ENCODE results near the gene AFF3. TPM values are rescaled to one million over a fixed set of nuclear protein-coding genes. Genes with fewer than 3 reads are reported as not detected.
"Not testable (repeated sequence)": the region's sequence is repeated elsewhere in the genome, so short reads cannot be mapped to it uniquely, and the experiment has no call there.

Gene AFF3
- total RNA-seq, 1 experiment from 2014 or later = not detected

- intact Hi-C loops (cut with micrococcal nuclease; ENCODE audit: unreplicated experiment) = no loop called here
- BruUV-seq (replicated peaks) = no TSS peak
These were observed 471.3 kb downstream of the AFF3 start for GRCh38 chr2:99670768-99671734.

GRCh38 chr2:99666256-99666655, 476.1 kb downstream of the AFF3 start:
- TF ChIP-seq, protein P1, sequence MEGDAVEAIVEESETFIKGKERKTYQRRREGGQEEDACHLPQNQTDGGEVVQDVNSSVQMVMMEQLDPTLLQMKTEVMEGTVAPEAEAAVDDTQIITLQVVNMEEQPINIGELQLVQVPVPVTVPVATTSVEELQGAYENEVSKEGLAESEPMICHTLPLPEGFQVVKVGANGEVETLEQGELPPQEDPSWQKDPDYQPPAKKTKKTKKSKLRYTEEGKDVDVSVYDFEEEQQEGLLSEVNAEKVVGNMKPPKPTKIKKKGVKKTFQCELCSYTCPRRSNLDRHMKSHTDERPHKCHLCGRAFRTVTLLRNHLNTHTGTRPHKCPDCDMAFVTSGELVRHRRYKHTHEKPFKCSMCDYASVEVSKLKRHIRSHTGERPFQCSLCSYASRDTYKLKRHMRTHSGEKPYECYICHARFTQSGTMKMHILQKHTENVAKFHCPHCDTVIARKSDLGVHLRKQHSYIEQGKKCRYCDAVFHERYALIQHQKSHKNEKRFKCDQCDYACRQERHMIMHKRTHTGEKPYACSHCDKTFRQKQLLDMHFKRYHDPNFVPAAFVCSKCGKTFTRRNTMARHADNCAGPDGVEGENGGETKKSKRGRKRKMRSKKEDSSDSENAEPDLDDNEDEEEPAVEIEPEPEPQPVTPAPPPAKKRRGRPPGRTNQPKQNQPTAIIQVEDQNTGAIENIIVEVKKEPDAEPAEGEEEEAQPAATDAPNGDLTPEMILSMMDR (IDR thresholded peaks at IDR 0.05; ENCODE audit: unreplicated experiment) = no peak
- CTCF ChIA-PET = no interaction called here
- Mint-ChIP-seq H3K4me1 (ENCODE audit: low read depth, unreplicated experiment) (no peaks in the 10 kb centered on the region), H3K4me3 (ENCODE audit: low read depth, unreplicated experiment) (no peak overlapping the region), H3K27ac (ENCODE audit: unreplicated experiment) (no peak overlapping the region), H3K27me3 (ENCODE audit: unreplicated experiment) (peaks cover 19% of the 10 kb centered on the region), H3K36me3 (ENCODE audit: insufficient read depth, unreplicated experiment) (no peaks in the 10 kb centered on the region), H3K9me3 (ENCODE audit: low read depth, unreplicated experiment) (peaks cover 11% of the 10 kb centered on the region)
- BruUV-seq (replicated peaks) = no TSS peak
- intact Hi-C loops (cut with micrococcal nuclease; ENCODE audit: unreplicated experiment) = no loop called here
- no peak for DNase-seq

More at GRCh38 chr2:99670768-99671734, 471.3 kb downstream of the AFF3 start:
- DNase-seq = no peak
- no peaks in the 10 kb centered on the region for H3K36me3 Mint-ChIP-seq (ENCODE audit: insufficient read depth, unreplicated experiment)
- peak overlapping the region; percentile 10 for H3K27ac Mint-ChIP-seq (ENCODE audit: unreplicated experiment)
- CTCF ChIA-PET = interaction anchor here (0.5 to 0.9 kb wide), 2 partner anchors 46 to 648 kb away, joined by 3 read pairs; no protein-coding TSS in a partner anchor
- TF ChIP-seq, protein P1 (IDR thresholded peaks at IDR 0.05; ENCODE audit: unreplicated experiment) = no peak
- H3K4me3 Mint-ChIP-seq (ENCODE audit: low read depth, unreplicated experiment) = no peak overlapping the region
- no peaks in the 10 kb centered on the region for H3K9me3 Mint-ChIP-seq (ENCODE audit: low read depth, unreplicated experiment)
- H3K27me3 Mint-ChIP-seq (ENCODE audit: unreplicated experiment) = no peaks in the 10 kb centered on the region
- H3K4me1 Mint-ChIP-seq (ENCODE audit: low read depth, unreplicated experiment) = peaks cover 6% of the 10 kb centered on the region

DNA sequence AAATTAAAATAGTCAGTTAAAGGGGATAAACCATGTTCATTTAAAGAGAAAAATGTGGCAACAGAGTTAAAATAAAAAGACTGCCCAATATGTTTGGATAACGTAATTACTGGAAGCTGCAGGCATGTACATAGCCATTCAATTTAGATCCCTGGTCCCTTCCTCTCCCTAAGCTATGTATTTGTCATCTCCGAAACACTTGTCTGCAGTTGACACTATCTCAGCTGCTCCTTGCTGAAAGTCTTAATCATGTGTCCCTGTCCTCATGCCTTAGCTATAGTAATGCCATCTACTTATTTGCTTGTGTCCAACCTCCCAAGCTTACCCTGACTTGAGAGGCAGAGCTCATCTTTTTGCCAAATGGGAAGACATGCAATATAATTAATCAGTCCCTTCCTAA, 478.7 kb downstream of the AFF3 start:
- TF ChIP-seq, protein P1 (IDR thresholded peaks at IDR 0.05; ENCODE audit: unreplicated experiment) = no peak
- H3K27me3 Mint-ChIP-seq (ENCODE audit: unreplicated experiment) = peaks cover 25% of the 10 kb centered on the region
- no peaks in the 10 kb centered on the region for H3K4me1 Mint-ChIP-seq (ENCODE audit: low read depth, unreplicated experiment)
- CTCF ChIA-PET = no interaction called here
- BruUV-seq (replicated peaks) = no TSS peak
- no peak overlapping the region for H3K27ac Mint-ChIP-seq (ENCODE audit: unreplicated experiment)
- H3K4me3 Mint-ChIP-seq (ENCODE audit: low read depth, unreplicated experiment) = no peak overlapping the region
- H3K36me3 Mint-ChIP-seq (ENCODE audit: insufficient read depth, unreplicated experiment) = no peaks in the 10 kb centered on the region
- H3K9me3 Mint-ChIP-seq (ENCODE audit: low read depth, unreplicated experiment) = peaks cover 11% of the 10 kb centered on the region
- DNase-seq = no peak
- intact Hi-C loops (cut with micrococcal nuclease; ENCODE audit: unreplicated experiment) = no loop called here

DNA sequence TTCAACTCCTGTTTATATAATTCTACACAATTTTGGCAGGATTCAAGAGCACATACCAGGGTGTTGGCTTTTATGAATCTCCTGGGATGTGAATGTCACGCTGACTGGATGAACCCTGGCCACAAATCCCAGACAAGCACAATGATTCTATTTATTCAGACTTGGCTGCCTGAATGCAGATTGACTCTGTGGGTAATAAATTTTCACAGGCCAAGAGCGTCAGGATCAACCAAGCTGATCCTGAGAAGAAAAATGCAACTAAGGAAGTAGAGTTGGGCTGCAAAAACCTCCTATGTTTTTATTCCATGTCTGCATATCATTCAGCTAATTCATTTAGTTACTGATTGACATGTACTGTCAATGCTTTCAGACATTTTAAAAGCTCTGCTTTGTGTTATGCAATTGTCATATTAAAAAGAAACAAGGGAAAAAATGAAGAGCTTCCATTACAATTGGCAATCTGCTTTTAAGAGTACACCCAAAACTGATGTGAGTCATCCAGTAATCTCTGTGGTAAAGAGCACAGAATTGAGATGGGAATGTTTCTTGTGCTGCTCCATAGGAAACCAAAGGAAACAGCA, 479.5 kb downstream of the AFF3 start:
- H3K9me3 Mint-ChIP-seq (ENCODE audit: low read depth, unreplicated experiment) = peaks cover 11% of the 10 kb centered on the region
- no TSS peak for BruUV-seq (replicated peaks)
- TF ChIP-seq, protein P1 (IDR thresholded peaks at IDR 0.05; ENCODE audit: unreplicated experiment) = no peak
- intact Hi-C loops (cut with micrococcal nuclease; ENCODE audit: unreplicated experiment) = no loop called here
- peak; percentile 14 for DNase-seq
- H3K27me3 Mint-ChIP-seq (ENCODE audit: unreplicated experiment) = peaks cover 33% of the 10 kb centered on the region
- H3K36me3 Mint-ChIP-seq (ENCODE audit: insufficient read depth, unreplicated experiment) = no peaks in the 10 kb centered on the region
- H3K4me1 Mint-ChIP-seq (ENCODE audit: low read depth, unreplicated experiment) = no peaks in the 10 kb centered on the region
- H3K27ac Mint-ChIP-seq (ENCODE audit: unreplicated experiment) = no peak overlapping the region
- no peak overlapping the region for H3K4me3 Mint-ChIP-seq (ENCODE audit: low read depth, unreplicated experiment)
- CTCF ChIA-PET = interaction anchor here (1.4 kb wide), 1 partner anchor 10 kb away, joined by 5 read pairs; no protein-coding TSS in a partner anchor

GRCh38 chr2:99661761-99662160, 480.6 kb downstream of the AFF3 start:
- intact Hi-C loops (cut with micrococcal nuclease; ENCODE audit: unreplicated experiment); H3K4me3 Mint-ChIP-seq (ENCODE audit: low read depth, unreplicated experiment); CTCF ChIA-PET; H3K4me1 Mint-ChIP-seq (ENCODE audit: low read depth, unreplicated experiment); DNase-seq; BruUV-seq (replicated peaks); H3K36me3 Mint-ChIP-seq (ENCODE audit: insufficient read depth, unreplicated experiment); H3K27ac Mint-ChIP-seq (ENCODE audit: unreplicated experiment): not testable (repeated sequence)
- Mint-ChIP-seq H3K9me3 (ENCODE audit: low read depth, unreplicated experiment) (peaks cover 11% of the 10 kb centered on the region), H3K27me3 (ENCODE audit: unreplicated experiment) (peaks cover 44% of the 10 kb centered on the region)

All from Calu3 (cell line).